K562 (cell line): Measurements from ENCODE around the gene FETUB. TPM values are rescaled to one million over a fixed set of nuclear protein-coding genes. Genes with fewer than 3 reads are reported as not detected.

ENCODE experiments used
- ATF3 ChIP-seq, 2 experiments: fragments of 450-650 bp in 1 of 2; sonication (generic) in 1 of 2; formaldehyde crosslinking in 1 of 2; IDR thresholded peaks in 1 of 2; conservative IDR thresholded peaks in 1 of 2; 2 replicates each; pipeline versions ENCODE4 v1.6.1 to v1.8.1; 2016 to 2023; ENCODE audit warnings: mild to moderate bottlenecking in 2 of 2, moderate library complexity in 2 of 2, inconsistent platforms in 1 of 2, missing genetic modification reagents in 1 of 2
- BACH1 ChIP-seq: fragments of 200-800 bp; sonication (Bioruptor generic); IDR thresholded peaks from 2 replicates; pipeline ENCODE4 v1.6.1; 2016; ENCODE audit warnings: missing genetic modification characterization, missing compliant biosample characterization
- FUS ChIP-seq: fragments of 200-400 bp; formaldehyde crosslinking; optimal IDR thresholded peaks from 2 replicates; pipeline ENCODE3; 2017; ENCODE audit warnings: low read depth, low read length
- HOMEZ ChIP-seq: fragments of 250-450 bp; sonication (Bioruptor Pico); IDR thresholded peaks from 2 replicates; pipeline ENCODE4 v1.4.0; 2020; ENCODE audit warnings: mild to moderate bottlenecking, moderate library complexity
- KHSRP ChIP-seq: fragments of 450-650 bp; IDR thresholded peaks from 2 replicates; pipeline ENCODE4 v1.6.1; 2017
- POLR2AphosphoS5 ChIP-seq: IDR thresholded peaks from 2 replicates; pipeline ENCODE4 v1.6.1; 2011; ENCODE audit warnings: mild to moderate bottlenecking, low read depth, low read length, moderate library complexity; ENCODE audit not compliant: control insufficient read depth, insufficient read depth
- RBM15 ChIP-seq: fragments of 200-400 bp; formaldehyde crosslinking; IDR thresholded peaks from 2 replicates; pipeline ENCODE4 v1.6.1; 2018; ENCODE audit warnings: mild to moderate bottlenecking, low read length, moderate library complexity; ENCODE audit not compliant: insufficient read depth
- RFX7 ChIP-seq: fragments of 250-450 bp; sonication (Bioruptor Pico); IDR thresholded peaks from 2 replicates; pipeline ENCODE4 v1.5.1; 2021; ENCODE audit warnings: mild to moderate bottlenecking
- SMARCA4 ChIP-seq: fragments of 450-650 bp; IDR thresholded peaks from 2 replicates; pipeline ENCODE4 v1.6.1; 2016
- TRIM24 ChIP-seq, 2 experiments: fragments of 450-650 bp; IDR thresholded peaks; 2 replicates each; pipeline ENCODE4 v1.6.1; 2016
- ZFP91 ChIP-seq: sonication (generic); formaldehyde crosslinking; IDR thresholded peaks from 2 replicates; pipeline ENCODE4 v1.8.0; 2022; ENCODE audit warnings: mild to moderate bottlenecking, missing genetic modification reagents
- ZNF143 ChIP-seq: sonication (generic); formaldehyde crosslinking; IDR thresholded peaks from 2 replicates; pipeline ENCODE4 v1.9.0; 2022; ENCODE audit warnings: mild to moderate bottlenecking, missing genetic modification reagents
- ZNF175 ChIP-seq: fragments of 200-800 bp; sonication (Bioruptor generic); IDR thresholded peaks from 2 replicates; pipeline ENCODE4 v1.6.1; 2016; ENCODE audit warnings: low read depth, mild to moderate bottlenecking, missing genetic modification characterization, missing compliant biosample characterization
- ZNF197 ChIP-seq: fragments of 200-800 bp; sonication (Bioruptor generic); IDR thresholded peaks from 2 replicates; pipeline ENCODE4 v1.6.1; 2016; ENCODE audit warnings: low read depth, missing genetic modification characterization, missing compliant biosample characterization
- ZNF263 ChIP-seq: sonication (generic); formaldehyde crosslinking; IDR thresholded peaks from 2 replicates; pipeline ENCODE4 v1.8.0; 2022; ENCODE audit warnings: mild to moderate bottlenecking, missing genetic modification reagents, borderline replicate concordance
- ZNF395 ChIP-seq: fragments of 200-800 bp; sonication (Bioruptor generic); IDR thresholded peaks from 2 replicates; pipeline ENCODE4 v1.6.1; 2017; ENCODE audit warnings: missing genetic modification characterization, missing compliant biosample characterization
- ZNF696 ChIP-seq: fragments of 250-450 bp; sonication (Bioruptor Pico); conservative IDR thresholded peaks from 2 replicates; pipeline ENCODE4 v1.4.0; 2020; ENCODE audit warnings: mild to moderate bottlenecking, moderate library complexity
- ZNF766 ChIP-seq: fragments of 200-800 bp; sonication (Bioruptor generic); conservative IDR thresholded peaks from 2 replicates; pipeline ENCODE4 v1.6.1; 2016; ENCODE audit warnings: missing genetic modification characterization, missing compliant biosample characterization
- polyA plus RNA-seq, 8 experiments: library from polyadenylated mRNA; depleted of rRNA in 4 of 8; stranded (reverse) in 5 of 8; unstranded in 3 of 8; fragments of >200 nt; fragmentation: Nextera tagmentation in 2 of 8; fragmentation: Illumina TruSeq in 1 of 8; extraction: Ambion mirVana in 2 of 8; extraction: Trizol in 1 of 8; gene quantifications; 2 replicates each; pipeline versions ENCODE4 v1.2.1 to v1.2.3, GENCODE V29; 2011 to 2014; ENCODE audit warnings: inconsistent platforms in 1 of 8, missing spikeins in 1 of 8
- total RNA-seq, 7 experiments: library from RNA; depleted of rRNA in 6 of 7; stranded (reverse); fragments of >200 nt in 6 of 7; fragmentation: Illumina TruSeq in 2 of 7; extraction: Trizol in 2 of 7; gene quantifications; 2 replicates each; pipeline versions ENCODE4 v1.2.1 to v1.2.3, GENCODE V29; 2011 to 2021; ENCODE audit warnings: low replicate concordance in 1 of 7

Gene FETUB
- total and polyA plus RNA-seq, 9 of the 15 experiments (the other 6 are each of a cell fraction or from before 2014, with no cell fraction given), result not detected

- TF ChIP-seq ZNF143 (CRISPR knock-in tag) (no peak), FUS (no peak), ATF3 (IDR thresholded peaks at IDR 0.05) (peak; percentile 48; the same call in 1 of the 2 replicates), ATF3 (CRISPR knock-in tag; conservative IDR thresholded peaks at IDR 0.05) (no peak), POLR2AphosphoS5 (no peak), ZNF696 (CRISPR knock-in tag) (no peak), RBM15 (no peak), KHSRP (no peak), ZNF175 (CRISPR knock-in tag) (peak; percentile 69), ZNF263 (CRISPR knock-in tag) (no peak), ZNF197 (0 out of 2 replicates have a peak, but pooled peaks have one; percentile 50), ZNF395 (CRISPR knock-in tag) (peak; percentile 71; the same call in 1 of the 2 replicates), TRIM24 (IDR thresholded peaks at IDR 0.05) (peak; percentile 67 to 77; a peak in 2 of 4 replicates), ZFP91 (CRISPR knock-in tag) (no peak), SMARCA4 (peak; percentile 29; the same call in 1 of the 2 replicates), HOMEZ (no peak), BACH1 (tag) (peak; percentile 77), RFX7 (no peak), ZNF766 (CRISPR knock-in tag) (peak; percentile 52; the same call in 1 of the 2 replicates)
These were observed 40.9 kb upstream of the FETUB start (continued) for GRCh38 chr3:186599142-186599784.
